Ishikawa (cell line): ENCODE results near the gene CFI.

Source experiments
- CEBPB ChIP-seq: IDR thresholded peaks from 2 replicates; pipeline ENCODE4 v1.6.1; 2012
- CREB1 ChIP-seq: IDR thresholded peaks from 2 replicates; pipeline ENCODE4 v1.6.1; 2012; ENCODE audit warnings: low read depth
- EGR1 ChIP-seq: IDR thresholded peaks from 2 replicates; pipeline ENCODE4 v1.6.1; 2012
- EP300 ChIP-seq: IDR thresholded peaks from 2 replicates; pipeline ENCODE4 v1.6.1; 2012; ENCODE audit warnings: borderline replicate concordance
- FOXM1 ChIP-seq: IDR thresholded peaks from 2 replicates; pipeline ENCODE4 v1.6.1; 2012; ENCODE audit warnings: low read depth, borderline replicate concordance
- NFIC ChIP-seq: IDR thresholded peaks from 2 replicates; pipeline ENCODE4 v1.6.1; 2012
- RAD21 ChIP-seq: IDR thresholded peaks from 2 replicates; pipeline ENCODE4 v1.6.1; 2012; ENCODE audit warnings: low read depth
- TAF1 ChIP-seq: IDR thresholded peaks from 2 replicates; pipeline ENCODE4 v1.6.1; 2012; ENCODE audit warnings: low read depth, mild to moderate bottlenecking
- TCF12 ChIP-seq: IDR thresholded peaks from 2 replicates; pipeline ENCODE4 v1.6.1; 2012; ENCODE audit warnings: low read depth
- TEAD4 ChIP-seq: IDR thresholded peaks from 2 replicates; pipeline ENCODE4 v1.6.1; 2012
- YY1 ChIP-seq: IDR thresholded peaks from 2 replicates; pipeline ENCODE4 v1.6.1; 2012; ENCODE audit warnings: low read depth
- ZBTB7A ChIP-seq: IDR thresholded peaks from 2 replicates; pipeline ENCODE4 v1.6.1; 2012; ENCODE audit warnings: low read depth
- TF ChIP-seq, protein P1 (sequence below): IDR thresholded peaks from 2 replicates; pipeline ENCODE4 v1.6.1; 2012; ENCODE audit warnings: low read depth, mild to moderate bottlenecking
- TF ChIP-seq, protein P2 (sequence below): IDR thresholded peaks from 2 replicates; pipeline ENCODE4 v1.6.1; 2012
- TF ChIP-seq, protein P3 (sequence below): IDR thresholded peaks from 2 replicates; pipeline ENCODE4 v1.6.1; 2012

The CFI gene

DNA sequence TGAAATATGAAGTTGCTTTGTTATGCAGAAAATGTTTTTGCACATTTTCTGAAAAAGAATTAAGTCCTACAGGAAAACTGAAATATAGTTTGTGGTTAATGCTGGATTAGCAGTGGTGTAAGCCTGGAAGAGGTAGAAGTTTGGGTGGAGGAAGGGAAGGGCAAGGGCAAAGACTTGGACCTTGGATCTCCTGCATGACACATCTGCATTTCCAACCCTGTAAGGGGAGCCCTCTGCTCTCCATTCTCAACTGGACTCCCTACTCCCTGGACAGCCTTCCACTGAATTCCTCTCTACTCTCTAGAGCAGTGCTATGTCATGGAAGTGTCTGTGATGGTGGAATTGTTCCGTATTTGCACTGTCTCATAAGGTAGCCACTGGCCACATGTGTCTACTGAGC, 103.1 kb downstream of the CFI start:
- TF ChIP-seq, protein P1, sequence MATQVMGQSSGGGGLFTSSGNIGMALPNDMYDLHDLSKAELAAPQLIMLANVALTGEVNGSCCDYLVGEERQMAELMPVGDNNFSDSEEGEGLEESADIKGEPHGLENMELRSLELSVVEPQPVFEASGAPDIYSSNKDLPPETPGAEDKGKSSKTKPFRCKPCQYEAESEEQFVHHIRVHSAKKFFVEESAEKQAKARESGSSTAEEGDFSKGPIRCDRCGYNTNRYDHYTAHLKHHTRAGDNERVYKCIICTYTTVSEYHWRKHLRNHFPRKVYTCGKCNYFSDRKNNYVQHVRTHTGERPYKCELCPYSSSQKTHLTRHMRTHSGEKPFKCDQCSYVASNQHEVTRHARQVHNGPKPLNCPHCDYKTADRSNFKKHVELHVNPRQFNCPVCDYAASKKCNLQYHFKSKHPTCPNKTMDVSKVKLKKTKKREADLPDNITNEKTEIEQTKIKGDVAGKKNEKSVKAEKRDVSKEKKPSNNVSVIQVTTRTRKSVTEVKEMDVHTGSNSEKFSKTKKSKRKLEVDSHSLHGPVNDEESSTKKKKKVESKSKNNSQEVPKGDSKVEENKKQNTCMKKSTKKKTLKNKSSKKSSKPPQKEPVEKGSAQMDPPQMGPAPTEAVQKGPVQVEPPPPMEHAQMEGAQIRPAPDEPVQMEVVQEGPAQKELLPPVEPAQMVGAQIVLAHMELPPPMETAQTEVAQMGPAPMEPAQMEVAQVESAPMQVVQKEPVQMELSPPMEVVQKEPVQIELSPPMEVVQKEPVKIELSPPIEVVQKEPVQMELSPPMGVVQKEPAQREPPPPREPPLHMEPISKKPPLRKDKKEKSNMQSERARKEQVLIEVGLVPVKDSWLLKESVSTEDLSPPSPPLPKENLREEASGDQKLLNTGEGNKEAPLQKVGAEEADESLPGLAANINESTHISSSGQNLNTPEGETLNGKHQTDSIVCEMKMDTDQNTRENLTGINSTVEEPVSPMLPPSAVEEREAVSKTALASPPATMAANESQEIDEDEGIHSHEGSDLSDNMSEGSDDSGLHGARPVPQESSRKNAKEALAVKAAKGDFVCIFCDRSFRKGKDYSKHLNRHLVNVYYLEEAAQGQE, result no peak
- TF ChIP-seq CREB1 (no peak), NFIC (no peak), TEAD4 (no peak), YY1 (no peak), FOXM1 (no peak), RAD21 (no peak), ZBTB7A (no peak), CEBPB (no peak), TAF1 (no peak), EP300 (no peak), TCF12 (no peak), EGR1 (no peak)
- TF ChIP-seq, protein P2, sequence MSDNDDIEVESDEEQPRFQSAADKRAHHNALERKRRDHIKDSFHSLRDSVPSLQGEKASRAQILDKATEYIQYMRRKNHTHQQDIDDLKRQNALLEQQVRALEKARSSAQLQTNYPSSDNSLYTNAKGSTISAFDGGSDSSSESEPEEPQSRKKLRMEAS, result no peak
- TF ChIP-seq, protein P3, sequence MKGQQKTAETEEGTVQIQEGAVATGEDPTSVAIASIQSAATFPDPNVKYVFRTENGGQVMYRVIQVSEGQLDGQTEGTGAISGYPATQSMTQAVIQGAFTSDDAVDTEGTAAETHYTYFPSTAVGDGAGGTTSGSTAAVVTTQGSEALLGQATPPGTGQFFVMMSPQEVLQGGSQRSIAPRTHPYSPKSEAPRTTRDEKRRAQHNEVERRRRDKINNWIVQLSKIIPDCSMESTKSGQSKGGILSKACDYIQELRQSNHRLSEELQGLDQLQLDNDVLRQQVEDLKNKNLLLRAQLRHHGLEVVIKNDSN, result no peak

DNA sequence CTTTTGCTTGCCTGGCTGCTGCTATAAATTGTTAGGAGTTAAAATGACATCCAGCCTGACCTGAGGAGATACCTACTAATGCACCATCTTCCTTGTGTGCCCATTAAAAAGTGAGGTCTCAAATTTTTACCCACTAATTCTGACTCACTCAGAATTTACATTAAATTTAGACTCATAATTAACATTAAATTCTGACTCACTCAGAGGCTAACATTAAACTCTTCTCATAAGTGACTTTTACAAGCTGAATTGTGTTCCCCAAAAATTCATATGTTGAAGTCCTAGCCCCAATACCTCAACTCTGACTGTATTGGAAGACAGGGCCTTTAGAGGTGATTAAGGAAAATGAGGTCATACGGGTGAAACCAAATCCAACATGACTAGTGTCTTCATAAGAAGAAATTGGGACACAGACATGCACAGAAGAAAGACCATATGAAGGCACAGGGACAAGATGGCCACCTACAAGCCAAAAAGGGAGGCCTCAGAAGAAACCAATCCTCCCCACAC, 110.3 kb downstream of the CFI start:
- TF ChIP-seq FOXM1 (no peak), RAD21 (no peak), ZBTB7A (no peak), CEBPB (no peak), TEAD4 (no peak), NFIC (no peak), CREB1 (no peak), YY1 (no peak), TAF1 (no peak), EP300 (no peak), TCF12 (no peak), EGR1 (no peak)
- TF ChIP-seq, protein P1, result no peak
- TF ChIP-seq, protein P2, result no peak
- TF ChIP-seq, protein P3, result no peak
